ENCODE results near the gene MPZL2. TPM values are rescaled to one million over a fixed set of nuclear protein-coding genes. Genes with fewer than 3 reads are reported as not detected.

The MPZL2 gene
- total RNA-seq, 4 donors from 2014 or later: 6.6 to 31.6 (median 13.9) TPM

GRCh38 chr11:118213201-118213600, 50.9 kb downstream of the MPZL2 start:
- Histone ChIP-seq H3K36me3 (no peaks in the 10 kb centered on the region), H3K27me3 (peaks cover 0 to 53% (median 0%) of the 10 kb centered on the region in 4 donors), H3K4me3 (no peak overlapping the region), H3K27ac (replicated peaks in 1 of 4) (no peak overlapping the region), H3K4me1 (peaks cover 0 to 9% (median 2%) of the 10 kb centered on the region in 4 donors), H3K9me3 (no peaks in the 10 kb centered on the region)
- 77% methylated on average over 4 of the region's 4 CpGs for WGBS
- intact Hi-C loops (cut with DNase I): no loop called here
- no peak for TF ChIP-seq EP300 (IDR thresholded peaks at IDR 0.05)
- DNase-seq (ENCODE audit: extremely low spot score): no peak

- no peak for DNase-seq (ENCODE audit: extremely low spot score)
- no peak for TF ChIP-seq EP300 (IDR thresholded peaks at IDR 0.05)
- no peak for TF ChIP-seq CTCF (IDR thresholded peaks at IDR 0.05)
- TF ChIP-seq POLR2AphosphoS5 (IDR thresholded peaks at IDR 0.05): no peak
- TF ChIP-seq POLR2A (IDR thresholded peaks at IDR 0.05; ENCODE audit: low read depth): no peak
- H3K9me3 ChIP-seq: no peaks in the 10 kb centered on the region
- intact Hi-C loops (cut with DNase I): no loop called here
- no peak overlapping the region for H3K27ac ChIP-seq (replicated peaks in 1 of 4)
- 69% methylated on average over 2 of the region's 2 CpGs for WGBS
- H3K4me3 ChIP-seq: no peak overlapping the region
- peaks cover 0 to 49% (median 0%) of the 10 kb centered on the region in 4 donors for H3K27me3 ChIP-seq
- no peaks in the 10 kb centered on the region for H3K36me3 ChIP-seq
- peaks cover 0 to 9% (median 2%) of the 10 kb centered on the region in 4 donors for H3K4me1 ChIP-seq
Measured at GRCh38 chr11:118212781-118213191, 51.3 kb downstream of the MPZL2 start.

GRCh38 chr11:118212131-118212725, 51.9 kb downstream of the MPZL2 start:
- Histone ChIP-seq H3K36me3 (no peaks in the 10 kb centered on the region), H3K4me3 (no peak overlapping the region), H3K4me1 (peaks cover 0 to 9% (median 2%) of the 10 kb centered on the region in 4 donors), H3K9me3 (no peaks in the 10 kb centered on the region), H3K27ac (replicated peaks in 1 of 4) (no peak overlapping the region), H3K27me3 (peaks cover 0 to 49% (median 0%) of the 10 kb centered on the region in 4 donors)
- WGBS: 80% methylated on average over 7 of the region's 7 CpGs
- intact Hi-C loops (cut with DNase I): no loop called here
- no peak for TF ChIP-seq EP300 (IDR thresholded peaks at IDR 0.05)
- TF ChIP-seq POLR2AphosphoS5 (IDR thresholded peaks at IDR 0.05): no peak
- TF ChIP-seq CTCF (IDR thresholded peaks at IDR 0.05): no peak
- no peak for TF ChIP-seq POLR2A (IDR thresholded peaks at IDR 0.05; ENCODE audit: low read depth)
- no peak for DNase-seq (ENCODE audit: extremely low spot score)

GRCh38 chr11:118211006-118211405, 53.1 kb downstream of the MPZL2 start:
- H3K27me3 ChIP-seq: peaks cover 0 to 49% (median 0%) of the 10 kb centered on the region in 4 donors
- no peak overlapping the region for H3K4me3 ChIP-seq
- WGBS: 54% methylated on average over 6 of the region's 6 CpGs
- intact Hi-C loops (cut with DNase I): no loop called here
- no peak overlapping the region for H3K27ac ChIP-seq (replicated peaks in 1 of 4)
- H3K36me3 ChIP-seq: no peaks in the 10 kb centered on the region
- no peak for TF ChIP-seq CTCF (IDR thresholded peaks at IDR 0.05)
- no peak for TF ChIP-seq POLR2A (IDR thresholded peaks at IDR 0.05; ENCODE audit: low read depth)
- TF ChIP-seq POLR2AphosphoS5 (IDR thresholded peaks at IDR 0.05): no peak
- no peak for TF ChIP-seq EP300 (IDR thresholded peaks at IDR 0.05)
- H3K9me3 ChIP-seq: no peaks in the 10 kb centered on the region
- no peak for DNase-seq (ENCODE audit: extremely low spot score)
- peaks cover 0 to 9% (median 2%) of the 10 kb centered on the region in 4 donors for H3K4me1 ChIP-seq

DNA sequence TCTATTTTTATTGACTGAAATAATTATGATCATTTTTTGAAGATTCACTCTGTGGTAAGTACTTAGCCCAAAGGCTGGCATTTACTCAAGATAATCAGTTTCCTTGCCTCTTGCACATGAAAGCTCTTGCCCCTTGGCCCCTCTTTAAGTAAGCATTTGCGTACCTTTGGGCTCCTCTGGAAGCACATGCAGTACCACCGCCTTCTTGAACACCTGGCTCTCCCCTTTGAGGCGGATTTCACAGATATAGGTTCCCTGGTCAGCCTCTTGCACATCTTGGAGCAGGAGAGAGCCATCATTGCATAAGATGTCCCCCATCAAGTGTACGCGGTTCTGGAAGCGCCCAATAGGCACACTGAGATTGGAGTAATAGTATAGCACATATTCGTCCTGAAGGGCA, 53.8 kb downstream of the MPZL2 start:
- Histone ChIP-seq H3K4me1 (peaks cover 0 to 9% (median 2%) of the 10 kb centered on the region in 4 donors), H3K4me3 (no peak overlapping the region), H3K27ac (replicated peaks in 1 of 4) (no peak overlapping the region), H3K9me3 (no peaks in the 10 kb centered on the region), H3K27me3 (peaks cover 0 to 49% (median 0%) of the 10 kb centered on the region in 4 donors), H3K36me3 (no peaks in the 10 kb centered on the region)
- intact Hi-C loops (cut with DNase I): no loop called here
- TF ChIP-seq POLR2A (IDR thresholded peaks at IDR 0.05; ENCODE audit: low read depth) (no peak), POLR2AphosphoS5 (IDR thresholded peaks at IDR 0.05) (no peak), EP300 (IDR thresholded peaks at IDR 0.05) (no peak), CTCF (IDR thresholded peaks at IDR 0.05) (no peak)
- DNase-seq (ENCODE audit: extremely low spot score): no peak
- 90% methylated on average over 7 of the region's 7 CpGs for WGBS
